GM10248 (cell line): ENCODE data around the gene ANKRD36.
"Not testable (repeated sequence)": the region's sequence is repeated elsewhere in the genome, so short reads cannot be mapped to it uniquely, and the experiment has no call there.

ENCODE experiments used
- CTCF ChIA-PET: fragments of 300-600 bp; sonication (Branson Sonifier 250); formaldehyde crosslinking; extraction: SDS; loops from one replicate; lab custom pipeline; 2021; ENCODE audit warnings: antibody characterized with exemption; lab: Yijun Ruan, JAX
- POLR2A ChIA-PET: fragments of 350-650 bp; sonication (Branson Sonifier 250); formaldehyde crosslinking; extraction: SDS; loops from one replicate; lab custom pipeline; 2020; ENCODE audit warnings: antibody characterized with exemption; lab: Yijun Ruan, JAX
- DNase-seq: peaks from one replicate; pipeline ENCODE4 v3.0.0; 2012; ENCODE audit errors: extremely low spot score
- TF ChIP-seq, protein P1 (sequence below): IDR thresholded peaks from 2 replicates; pipeline ENCODE4 v1.5.1; 2012; ENCODE audit warnings: mild to moderate bottlenecking, low read depth; ENCODE audit errors: extremely low read depth, missing control alignments, control extremely low read depth

The ANKRD36 gene

DNA sequence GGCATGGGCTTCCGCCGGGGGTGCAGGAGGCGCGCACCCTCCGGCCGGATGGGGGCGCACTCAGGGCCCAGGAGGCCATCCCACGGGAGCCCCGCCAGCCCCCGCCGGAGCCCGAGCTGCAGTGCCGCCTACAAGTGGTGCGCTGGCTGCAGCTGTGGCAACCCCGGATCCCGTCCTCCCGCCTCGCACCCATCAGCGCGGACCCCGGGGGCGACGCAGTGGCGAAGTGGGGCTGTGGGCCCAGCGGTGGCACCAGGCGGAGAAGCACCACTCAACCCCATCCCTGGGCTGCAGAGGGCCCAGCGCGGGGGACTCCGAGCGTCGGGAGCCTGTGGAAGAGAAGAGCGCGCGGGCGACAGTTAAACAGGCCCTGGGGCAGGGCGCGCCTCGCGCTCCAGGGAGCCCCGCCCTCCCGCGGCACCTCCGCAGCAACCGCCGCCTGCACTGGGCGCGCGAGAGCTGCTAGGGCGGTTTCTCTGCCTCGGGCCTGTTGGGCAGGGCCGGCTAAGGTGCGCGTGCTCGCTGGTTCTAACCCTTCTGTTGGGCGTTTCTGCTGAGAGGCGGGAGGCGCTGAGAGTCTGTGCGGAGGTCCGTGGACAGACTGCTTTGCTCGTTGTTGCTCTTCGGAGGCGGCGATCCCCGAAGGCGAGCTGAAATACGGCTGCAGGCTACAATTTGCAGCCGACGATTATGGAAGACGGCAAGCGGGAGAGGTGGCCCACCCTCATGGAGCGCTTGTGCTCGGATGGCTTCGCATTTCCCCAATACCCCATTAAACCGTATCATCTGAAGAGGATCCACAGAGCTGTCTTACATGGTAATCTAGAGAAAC, at the start of gene ANKRD36:
Gene ANKRD36, plus strand, starts transcription at position 104 of the 832 bp plus-strand sequence. Its CDS starts 587 bp downstream, at position 691.
- CTCF ChIA-PET = interaction anchor here (1.0 to 2.1 kb wide), 10 partner anchors 10 to 472 kb away, joined by 3 to 15 read pairs (median 6); partner anchors contain the start of gene ANKRD39
- peak; percentile 72 for DNase-seq
- POLR2A ChIA-PET = not testable (repeated sequence)
- TF ChIP-seq, protein P1, sequence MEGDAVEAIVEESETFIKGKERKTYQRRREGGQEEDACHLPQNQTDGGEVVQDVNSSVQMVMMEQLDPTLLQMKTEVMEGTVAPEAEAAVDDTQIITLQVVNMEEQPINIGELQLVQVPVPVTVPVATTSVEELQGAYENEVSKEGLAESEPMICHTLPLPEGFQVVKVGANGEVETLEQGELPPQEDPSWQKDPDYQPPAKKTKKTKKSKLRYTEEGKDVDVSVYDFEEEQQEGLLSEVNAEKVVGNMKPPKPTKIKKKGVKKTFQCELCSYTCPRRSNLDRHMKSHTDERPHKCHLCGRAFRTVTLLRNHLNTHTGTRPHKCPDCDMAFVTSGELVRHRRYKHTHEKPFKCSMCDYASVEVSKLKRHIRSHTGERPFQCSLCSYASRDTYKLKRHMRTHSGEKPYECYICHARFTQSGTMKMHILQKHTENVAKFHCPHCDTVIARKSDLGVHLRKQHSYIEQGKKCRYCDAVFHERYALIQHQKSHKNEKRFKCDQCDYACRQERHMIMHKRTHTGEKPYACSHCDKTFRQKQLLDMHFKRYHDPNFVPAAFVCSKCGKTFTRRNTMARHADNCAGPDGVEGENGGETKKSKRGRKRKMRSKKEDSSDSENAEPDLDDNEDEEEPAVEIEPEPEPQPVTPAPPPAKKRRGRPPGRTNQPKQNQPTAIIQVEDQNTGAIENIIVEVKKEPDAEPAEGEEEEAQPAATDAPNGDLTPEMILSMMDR = peak; percentile 72

DNA sequence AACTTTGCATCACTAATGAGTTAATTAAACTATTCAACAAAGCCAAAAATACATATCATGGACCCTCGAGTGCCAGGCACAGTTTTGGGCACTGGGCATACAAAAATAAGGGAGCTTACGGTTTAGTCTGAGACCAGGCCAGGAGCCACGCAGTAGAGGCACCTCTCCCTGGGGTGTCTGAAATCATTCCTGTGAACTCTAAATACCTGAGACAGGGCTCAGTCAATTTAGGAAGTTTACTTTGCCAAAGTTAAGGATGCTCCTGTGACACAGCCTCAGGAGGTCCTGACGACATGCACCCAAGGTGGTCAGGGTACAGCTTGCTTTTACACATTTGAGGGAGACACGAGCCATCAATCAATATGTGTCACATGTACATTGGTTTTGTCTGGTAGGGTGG, 46.9 kb upstream of the ANKRD36 start:
- POLR2A ChIA-PET, DNase-seq, CTCF ChIA-PET: not testable (repeated sequence)

DNA sequence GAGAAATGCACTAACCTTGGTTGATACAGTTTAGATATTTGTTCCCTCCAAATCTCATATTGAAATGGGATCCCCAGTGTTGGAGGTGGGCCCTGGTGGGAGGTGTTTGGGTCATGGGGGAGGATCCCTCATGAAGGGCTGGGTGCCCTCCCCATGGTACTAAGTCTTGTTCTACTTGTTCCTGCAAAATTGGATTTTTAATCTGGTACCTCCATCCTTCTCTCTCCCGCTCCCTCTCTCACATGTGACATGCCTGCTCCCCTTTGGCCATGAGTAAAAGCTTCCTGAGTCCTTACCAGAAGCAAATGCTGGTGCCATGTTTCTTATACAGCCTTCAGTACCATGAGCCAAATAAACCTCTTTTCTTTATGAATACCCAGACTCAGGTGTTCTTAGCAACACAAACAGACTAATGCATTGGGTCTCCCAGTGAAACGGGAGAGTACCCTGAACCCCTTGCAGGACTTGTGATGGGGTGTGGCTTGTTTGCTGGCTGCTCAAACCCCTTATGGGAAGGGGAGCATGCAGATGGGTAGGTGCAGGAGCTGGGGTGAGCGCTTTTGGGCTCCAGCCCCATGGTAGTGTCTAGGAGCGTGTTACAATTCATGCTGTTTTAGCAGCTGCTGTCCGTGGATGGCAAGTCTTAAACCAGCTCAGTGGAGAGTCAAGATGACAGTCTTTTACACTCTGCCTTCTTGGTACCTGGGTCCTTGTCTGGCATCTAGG, 45.5 kb upstream of the ANKRD36 start:
- CTCF ChIA-PET = no interaction called here
- TF ChIP-seq, protein P1 = no peak
- DNase-seq = no peak
- POLR2A ChIA-PET = no interaction called here

DNA sequence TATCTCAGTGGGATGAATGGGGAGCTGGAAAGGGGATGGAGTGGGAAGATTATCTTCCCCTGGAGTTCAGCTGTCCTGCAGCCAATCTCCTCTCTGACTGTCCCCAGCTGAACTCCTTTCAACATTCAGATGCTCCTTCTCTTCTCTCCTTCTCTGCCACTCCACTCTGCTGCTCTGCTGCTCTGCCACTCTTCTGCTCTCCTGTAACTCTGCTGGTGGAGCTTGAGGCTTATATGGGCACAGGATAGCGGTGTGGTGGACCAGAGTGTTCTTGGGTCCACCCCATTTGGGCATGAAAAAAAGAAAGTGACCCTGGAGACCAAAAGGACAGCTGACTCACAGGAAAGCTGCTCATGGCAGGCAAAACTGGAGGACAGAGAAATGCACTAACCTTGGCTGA, 44.9 kb upstream of the ANKRD36 start:
- ChIA-PET POLR2A (no interaction called here), CTCF (no interaction called here)
- DNase-seq = no peak
- TF ChIP-seq, protein P1 = no peak

DNA sequence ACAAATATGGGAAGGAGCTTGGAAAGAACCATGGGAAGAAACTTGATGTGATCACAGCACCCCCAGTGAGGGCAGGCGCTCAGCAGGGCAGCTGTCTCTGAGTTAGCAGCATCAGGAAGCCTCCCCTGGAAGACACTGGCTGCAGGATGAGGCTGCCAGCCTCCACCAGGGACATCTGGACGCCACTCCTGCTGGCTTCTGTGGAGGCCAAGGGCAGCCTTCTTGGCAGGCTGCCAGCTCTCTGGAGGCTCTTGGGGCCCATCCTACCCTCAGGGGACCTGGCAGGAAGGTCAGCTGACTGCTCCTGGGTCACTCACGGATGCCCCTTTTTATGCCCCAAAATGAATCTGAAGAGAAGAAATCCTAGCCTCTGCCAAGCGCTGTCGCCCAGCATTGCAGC, 44.2 kb upstream of the ANKRD36 start:
- POLR2A ChIA-PET, CTCF ChIA-PET, DNase-seq: not testable (repeated sequence)

- CTCF ChIA-PET, DNase-seq, POLR2A ChIA-PET: not testable (repeated sequence)
These were observed 42.0 kb upstream of the ANKRD36 start for GRCh38 chr2:97070915-97071314.

GRCh38 chr2:97077213-97077612, 35.7 kb upstream of the ANKRD36 start:
- DNase-seq, POLR2A ChIA-PET, CTCF ChIA-PET: not testable (repeated sequence)

DNA sequence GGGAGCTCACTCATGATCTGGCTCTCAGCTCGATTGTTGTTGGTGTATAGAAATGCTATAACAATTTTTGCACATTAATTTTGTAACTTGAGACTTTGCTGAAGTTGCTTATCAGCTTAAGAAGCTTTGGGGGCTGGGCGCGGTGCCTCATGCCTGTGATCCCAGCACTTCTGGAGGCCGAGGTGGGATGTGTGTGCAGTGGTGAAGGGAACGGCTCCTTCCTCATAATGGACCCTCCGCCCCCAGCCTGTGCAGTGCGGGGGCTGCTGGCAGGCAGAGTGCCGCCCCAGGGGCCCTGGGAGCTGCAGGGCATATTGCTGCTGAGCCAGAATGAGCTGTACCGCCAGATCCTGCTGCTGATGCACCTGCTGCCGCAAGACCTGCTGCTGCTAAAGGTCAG, 32.1 kb upstream of the ANKRD36 start:
- POLR2A ChIA-PET, DNase-seq, CTCF ChIA-PET: not testable (repeated sequence)

DNA sequence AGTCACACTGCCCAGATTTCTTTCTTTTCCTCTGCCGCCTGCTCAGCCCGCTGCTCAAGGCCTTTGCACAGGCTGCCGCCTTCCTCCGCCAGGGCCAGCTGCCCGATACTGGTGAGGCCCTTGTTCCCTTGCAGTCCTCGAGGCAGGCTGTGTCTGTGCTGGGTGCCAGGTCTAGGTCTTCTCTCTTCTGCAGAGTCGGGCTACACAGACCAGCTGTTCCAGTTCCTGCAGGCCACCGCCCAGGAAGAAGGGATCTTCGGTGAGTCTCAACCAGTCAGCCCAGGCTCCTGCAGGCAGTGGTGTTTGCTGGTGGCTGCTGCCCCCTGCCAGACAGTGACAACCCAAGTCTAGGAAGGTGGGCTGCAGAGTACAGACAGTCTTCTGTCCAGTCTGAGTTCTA, 30.7 kb upstream of the ANKRD36 start:
- POLR2A ChIA-PET, DNase-seq, CTCF ChIA-PET: not testable (repeated sequence)

GRCh38 chr2:97083516-97083915, 29.4 kb upstream of the ANKRD36 start:
- DNase-seq, POLR2A ChIA-PET, CTCF ChIA-PET: not testable (repeated sequence)

DNA sequence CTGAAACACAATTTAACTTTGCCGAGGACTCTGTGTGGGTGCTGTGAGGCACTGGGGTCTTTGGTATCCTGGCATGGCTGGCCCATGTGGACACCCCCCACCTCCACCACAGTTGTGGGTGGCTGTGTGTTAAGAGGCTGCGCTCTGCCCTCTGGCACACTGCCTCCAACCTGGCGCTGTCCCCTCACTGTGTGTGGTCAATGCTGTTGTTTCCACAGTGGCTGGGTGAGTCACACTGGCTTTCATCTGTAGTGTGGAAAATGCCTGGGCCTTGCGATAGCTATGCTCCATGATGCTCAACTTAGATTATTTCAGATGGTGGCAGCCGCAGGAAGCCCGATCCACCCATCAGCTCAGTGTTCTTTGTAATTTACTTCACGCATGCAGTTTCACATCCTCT, 27.9 kb upstream of the ANKRD36 start:
- CTCF ChIA-PET, DNase-seq: not testable (repeated sequence)

GRCh38 chr2:97088706-97089105, 24.2 kb upstream of the ANKRD36 start:
- POLR2A ChIA-PET, CTCF ChIA-PET, DNase-seq: not testable (repeated sequence)

More for the DNA sequence above, 27.9 kb upstream of the ANKRD36 start:
- POLR2A ChIA-PET = not testable (repeated sequence)

- POLR2A ChIA-PET = interaction anchor here (0.6 kb wide), 1 partner anchor 273 kb away, joined by 5 read pairs; no protein-coding TSS in a partner anchor
- DNase-seq = not testable (repeated sequence)
- CTCF ChIA-PET = interaction anchor here (0.9 to 1.5 kb wide), 2 partner anchors 20 to 235 kb away, joined by 3 to 5 read pairs; partner anchors contain the start of genes ANKRD36 and ANKRD39
These were observed 20.0 kb upstream of the ANKRD36 start for GRCh38 chr2:97092946-97093345.

DNA sequence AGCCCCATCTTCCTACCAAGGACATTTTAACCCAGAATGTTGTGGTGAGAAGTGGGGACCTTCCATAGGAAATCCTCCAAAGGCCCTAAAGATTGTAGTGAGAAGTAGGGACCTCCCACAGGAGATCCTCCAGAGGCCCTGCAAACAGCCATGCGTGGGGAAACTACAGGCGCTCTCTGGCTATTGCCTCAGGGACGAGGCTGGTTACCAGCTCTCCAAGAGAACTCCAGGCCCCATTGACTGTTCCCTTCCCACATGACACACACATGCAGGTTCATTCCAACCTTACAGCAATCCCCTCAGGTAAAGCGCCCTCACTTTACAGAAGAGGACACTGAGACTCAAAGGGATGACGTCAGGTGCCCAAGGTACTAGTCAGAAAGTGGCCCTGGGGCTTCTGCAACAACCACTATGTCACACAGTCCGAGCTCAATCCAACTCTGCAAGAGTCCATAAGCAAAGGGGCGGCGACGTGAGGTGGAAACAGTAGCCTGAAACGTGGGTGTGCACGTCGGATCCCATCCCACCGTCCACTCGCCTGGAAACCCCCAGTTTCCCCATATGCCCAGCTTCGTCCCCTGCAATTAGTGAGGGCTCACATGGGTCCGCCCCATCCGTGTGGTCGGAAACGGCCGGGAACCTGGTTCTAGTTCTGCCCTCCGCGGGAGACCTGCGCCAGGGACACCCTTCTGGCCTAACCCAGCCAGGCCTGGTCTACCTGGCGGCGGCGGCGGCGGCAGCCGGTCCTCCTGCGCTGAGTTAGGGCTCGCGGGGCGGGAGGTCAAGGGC, 18.8 kb upstream of the ANKRD36 start:
- CTCF ChIA-PET, DNase-seq, POLR2A ChIA-PET: not testable (repeated sequence)
